ENCODE results near the gene ADAMTS3. TPM values are rescaled to one million over a fixed set of nuclear protein-coding genes. Genes with fewer than 3 reads are reported as not detected.

Gene ADAMTS3
- polyA plus RNA-seq, 2 of the 4 experiments (the other 2 are of a cell fraction): 0.03 TPM; not detected in 1

- FAIRE-seq (no peak), ATAC-seq (no peak), DNase-seq (ENCODE audit: low read depth in 1 of 2, low spot score in 1 of 2) (no peak)
- whole genome bisulfite sequencing (ENCODE audit: missing lambda C conversion rate): 18% methylated on average over 3 of the region's 3 CpGs
- TF ChIP-seq MAZ (IDR thresholded peaks at IDR 0.05; ENCODE audit: borderline replicate concordance, low read depth, low read length): no peak
- TF ChIP-seq NPAS2 (CRISPR knock-in tag; IDR thresholded peaks at IDR 0.05; ENCODE audit: borderline replicate concordance): no peak
- no peak for TF ChIP-seq TFCP2L1 (CRISPR knock-in tag; IDR thresholded peaks at IDR 0.05)
- TF ChIP-seq ZNF302 (CRISPR knock-in tag; IDR thresholded peaks at IDR 0.05): no peak
- TF ChIP-seq HOXA7 (CRISPR knock-in tag; IDR thresholded peaks at IDR 0.05): no peak
- no peak for TF ChIP-seq ZSCAN20 (CRISPR knock-in tag; IDR thresholded peaks at IDR 0.05)
- no peak for TF ChIP-seq NFE2L2 (conservative IDR thresholded peaks at IDR 0.05; ENCODE audit: low read length)
- TF ChIP-seq PHF8 (IDR thresholded peaks at IDR 0.05; ENCODE audit: borderline replicate concordance, low read depth): no peak
- TF ChIP-seq MAX (IDR thresholded peaks at IDR 0.05): no peak
- H3K4me1 ChIP-seq: no peaks in the 10 kb centered on the region
- H3K4me2 ChIP-seq: no peak overlapping the region
- ChIA-PET POLR2A (no interaction called here), CTCF (no interaction called here)
- no peak overlapping the region for H3K27ac ChIP-seq
- no peak overlapping the region for H3K4me3 ChIP-seq
- no peaks in the 10 kb centered on the region for H3K9me3 ChIP-seq
These were observed 105.3 kb downstream of the ADAMTS3 start for GRCh38 chr4:72463724-72464123.

- CTCF ChIA-PET: interaction anchor here (0.6 kb wide), 1 partner anchor 124 kb away, joined by 3 read pairs; no protein-coding TSS in a partner anchor
- POLR2A ChIA-PET: no interaction called here
- H3K4me2 ChIP-seq: no peak overlapping the region
- WGBS (ENCODE audit: missing lambda C conversion rate): 34% methylated on average over 3 of the region's 3 CpGs
- no peaks in the 10 kb centered on the region for H3K9me3 ChIP-seq
- no peak for FAIRE-seq
- H3K4me1 ChIP-seq: no peaks in the 10 kb centered on the region
- no peak for DNase-seq (ENCODE audit: low read depth in 1 of 2, low spot score in 1 of 2)
- H3K4me3 ChIP-seq: no peak overlapping the region
- no peak for ATAC-seq
- no peak overlapping the region for H3K27ac ChIP-seq
- no peak for TF ChIP-seq PBX3 (IDR thresholded peaks at IDR 0.05)
- TF ChIP-seq JUNB (IDR thresholded peaks at IDR 0.05): no peak
- no peak for TF ChIP-seq CTCF (IDR thresholded peaks at IDR 0.05)
- no peak for TF ChIP-seq FOXS1 (CRISPR knock-in tag; IDR thresholded peaks at IDR 0.05)
- TF ChIP-seq HEYL (CRISPR knock-in tag; IDR thresholded peaks at IDR 0.05): no peak
- TF ChIP-seq PHF8 (IDR thresholded peaks at IDR 0.05; ENCODE audit: borderline replicate concordance, low read depth): no peak
- TF ChIP-seq CHD4 (IDR thresholded peaks at IDR 0.05; ENCODE audit: borderline replicate concordance): no peak
These were observed 111.9 kb downstream of the ADAMTS3 start for GRCh38 chr4:72457158-72457557.

GRCh38 chr4:72451349-72451748 lies 117.7 kb downstream of the ADAMTS3 start:
- Histone ChIP-seq H3K4me1 (no peaks in the 10 kb centered on the region), H3K4me3 (no peak overlapping the region), H3K27ac (no peak overlapping the region), H3K9me3 (no peaks in the 10 kb centered on the region), H3K4me2 (no peak overlapping the region)
- ATAC-seq (no peak), FAIRE-seq (no peak), DNase-seq (ENCODE audit: low read depth in 1 of 2, low spot score in 1 of 2) (no peak)
- POLR2A ChIA-PET: no interaction called here
- CTCF ChIA-PET: no interaction called here
- 23% methylated on average over 3 of the region's 3 CpGs for WGBS (ENCODE audit: missing lambda C conversion rate)
- TF ChIP-seq ZFP36 (IDR thresholded peaks at IDR 0.05; ENCODE audit: borderline replicate concordance, partially characterized antibody): no peak
- TF ChIP-seq HDAC2 (IDR thresholded peaks at IDR 0.05): no peak
- no peak for TF ChIP-seq EHMT2 (IDR thresholded peaks at IDR 0.05; ENCODE audit: low read depth)
- TF ChIP-seq JUNB (IDR thresholded peaks at IDR 0.05): no peak
- TF ChIP-seq RAD21 (conservative IDR thresholded peaks at IDR 0.05 in 1 of 2, IDR thresholded peaks at IDR 0.05 in 1 of 2): no peak
- TF ChIP-seq KDM5A (IDR thresholded peaks at IDR 0.05): no peak
- no peak for TF ChIP-seq GATA3 (IDR thresholded peaks at IDR 0.05; ENCODE audit: borderline replicate concordance)
- no peak for TF ChIP-seq KDM1A (IDR thresholded peaks at IDR 0.05; ENCODE audit: low read depth)
- no peak for TF ChIP-seq TP53 (CRISPR knock-in tag; IDR thresholded peaks at IDR 0.05)
- no peak for TF ChIP-seq BCL3 (IDR thresholded peaks at IDR 0.05)
- no peak for TF ChIP-seq HEYL (CRISPR knock-in tag; IDR thresholded peaks at IDR 0.05)
- TF ChIP-seq RFX5 (IDR thresholded peaks at IDR 0.05): no peak
- no peak for TF ChIP-seq RNF2 (IDR thresholded peaks at IDR 0.05; ENCODE audit: borderline replicate concordance, low read depth)
- no peak for TF ChIP-seq USF2 (IDR thresholded peaks at IDR 0.05)
- no peak for TF ChIP-seq HOXB5 (CRISPR knock-in tag; IDR thresholded peaks at IDR 0.05)
- no peak for TF ChIP-seq POLR2A (IDR thresholded peaks at IDR 0.05; ENCODE audit: low read length)
- TF ChIP-seq EHF (CRISPR knock-in tag; IDR thresholded peaks at IDR 0.05): no peak
